ENCODE measurements around the gene PRSS50.
"Not testable (repeated sequence)": the region's sequence is repeated elsewhere in the genome, so short reads cannot be mapped to it uniquely, and the experiment has no call there.

DNA sequence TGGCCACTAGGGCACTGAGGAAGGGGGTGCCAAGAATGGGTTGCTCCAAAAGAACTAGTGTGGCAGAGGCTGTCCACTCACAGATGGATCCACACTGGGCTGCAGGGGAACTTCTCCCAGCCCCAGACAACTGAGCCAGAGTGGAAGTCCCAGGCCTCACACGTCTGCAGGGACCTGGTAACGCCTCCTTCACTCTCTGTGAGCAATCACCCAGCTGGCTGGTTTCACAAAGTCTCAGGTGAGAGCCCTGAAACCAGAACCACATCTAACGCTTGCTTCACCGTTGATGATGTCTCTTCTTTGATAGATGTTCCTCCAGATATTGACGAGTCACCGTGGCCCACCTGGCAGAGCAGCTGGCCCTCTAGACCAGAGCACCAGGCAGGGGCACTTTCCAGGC lies 35.5 kb upstream of the PRSS50 start:
- TF ChIP-seq, protein P1, sequence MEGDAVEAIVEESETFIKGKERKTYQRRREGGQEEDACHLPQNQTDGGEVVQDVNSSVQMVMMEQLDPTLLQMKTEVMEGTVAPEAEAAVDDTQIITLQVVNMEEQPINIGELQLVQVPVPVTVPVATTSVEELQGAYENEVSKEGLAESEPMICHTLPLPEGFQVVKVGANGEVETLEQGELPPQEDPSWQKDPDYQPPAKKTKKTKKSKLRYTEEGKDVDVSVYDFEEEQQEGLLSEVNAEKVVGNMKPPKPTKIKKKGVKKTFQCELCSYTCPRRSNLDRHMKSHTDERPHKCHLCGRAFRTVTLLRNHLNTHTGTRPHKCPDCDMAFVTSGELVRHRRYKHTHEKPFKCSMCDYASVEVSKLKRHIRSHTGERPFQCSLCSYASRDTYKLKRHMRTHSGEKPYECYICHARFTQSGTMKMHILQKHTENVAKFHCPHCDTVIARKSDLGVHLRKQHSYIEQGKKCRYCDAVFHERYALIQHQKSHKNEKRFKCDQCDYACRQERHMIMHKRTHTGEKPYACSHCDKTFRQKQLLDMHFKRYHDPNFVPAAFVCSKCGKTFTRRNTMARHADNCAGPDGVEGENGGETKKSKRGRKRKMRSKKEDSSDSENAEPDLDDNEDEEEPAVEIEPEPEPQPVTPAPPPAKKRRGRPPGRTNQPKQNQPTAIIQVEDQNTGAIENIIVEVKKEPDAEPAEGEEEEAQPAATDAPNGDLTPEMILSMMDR (IDR thresholded peaks at IDR 0.05): not testable (repeated sequence)
- TF ChIP-seq EP300 (IDR thresholded peaks at IDR 0.05): not testable (repeated sequence)
